HepG2 (cell line): Measurements from ENCODE around the gene SEMA5B. TPM values are rescaled to one million over a fixed set of nuclear protein-coding genes. Genes with fewer than 3 reads are reported as not detected.

Experiments
- AKAP8 ChIP-seq: sonication (generic); formaldehyde crosslinking; IDR thresholded peaks from 2 replicates; pipeline ENCODE4 v1.5.1; 2020; ENCODE audit warnings: mild to moderate bottlenecking, missing genetic modification reagents
- GFI1 ChIP-seq: sonication (generic); formaldehyde crosslinking; IDR thresholded peaks from 2 replicates; pipeline ENCODE4 v1.5.0; 2020; ENCODE audit warnings: missing genetic modification reagents, mild to moderate bottlenecking, borderline replicate concordance
- HCFC1 ChIP-seq: fragments of 150-350 bp; IDR thresholded peaks from 2 replicates; pipeline ENCODE4 v1.6.1; 2014; ENCODE audit warnings: low read depth, low read length
- HOXA5 ChIP-seq: sonication (generic); formaldehyde crosslinking; IDR thresholded peaks from 2 replicates; pipeline ENCODE4 v1.4.0; 2020; ENCODE audit warnings: missing genetic modification reagents
- SMAD3 ChIP-seq: sonication (generic); formaldehyde crosslinking; IDR thresholded peaks from 2 replicates; pipeline ENCODE4 v1.4.0; 2020; ENCODE audit warnings: missing genetic modification reagents
- polyA plus RNA-seq, 8 experiments: library from polyadenylated mRNA; depleted of rRNA in 3 of 8; stranded (reverse) in 7 of 8; unstranded in 1 of 8; fragments of >200 nt; fragmentation: Illumina TruSeq in 4 of 8; extraction: Trizol in 4 of 8; gene quantifications; 2 replicates each; pipeline versions ENCODE4 v1.2.1 to v1.2.3, GENCODE V29; 2011 to 2016; ENCODE audit warnings: low read depth in 4 of 8, missing spikeins in 1 of 8, mixed read lengths in 1 of 8; ENCODE audit not compliant: insufficient read depth in 1 of 8
- total RNA-seq, 5 experiments: library from RNA; depleted of rRNA; stranded (reverse); fragments of >200 nt; fragmentation: Illumina TruSeq; extraction: Trizol; gene quantifications; 2 replicates each; pipeline ENCODE4 v1.2.3, GENCODE V29; 2016; ENCODE audit warnings: low read depth in 1 of 5
- TF ChIP-seq, protein P1 (sequence below): sonication (generic); formaldehyde crosslinking; IDR thresholded peaks from 2 replicates; pipeline ENCODE4 v1.4.0; 2020; ENCODE audit warnings: missing genetic modification reagents
- TF ChIP-seq, protein P2 (sequence below), 2 experiments: sonication (generic) in 1 of 2; formaldehyde crosslinking in 1 of 2; IDR thresholded peaks; 2 replicates each; pipeline versions ENCODE4 v1.4.0 to v1.6.1; 2018 to 2020; ENCODE audit warnings: missing genetic modification reagents in 2 of 2, borderline replicate concordance in 1 of 2, low read depth in 1 of 2, mild to moderate bottlenecking in 1 of 2, missing biosample characterization in 1 of 2

The SEMA5B gene
- total and polyA plus RNA-seq, 2 of the 13 experiments (the other 11 are each of a cell fraction or from before 2014, with no cell fraction given) = not detected

DNA sequence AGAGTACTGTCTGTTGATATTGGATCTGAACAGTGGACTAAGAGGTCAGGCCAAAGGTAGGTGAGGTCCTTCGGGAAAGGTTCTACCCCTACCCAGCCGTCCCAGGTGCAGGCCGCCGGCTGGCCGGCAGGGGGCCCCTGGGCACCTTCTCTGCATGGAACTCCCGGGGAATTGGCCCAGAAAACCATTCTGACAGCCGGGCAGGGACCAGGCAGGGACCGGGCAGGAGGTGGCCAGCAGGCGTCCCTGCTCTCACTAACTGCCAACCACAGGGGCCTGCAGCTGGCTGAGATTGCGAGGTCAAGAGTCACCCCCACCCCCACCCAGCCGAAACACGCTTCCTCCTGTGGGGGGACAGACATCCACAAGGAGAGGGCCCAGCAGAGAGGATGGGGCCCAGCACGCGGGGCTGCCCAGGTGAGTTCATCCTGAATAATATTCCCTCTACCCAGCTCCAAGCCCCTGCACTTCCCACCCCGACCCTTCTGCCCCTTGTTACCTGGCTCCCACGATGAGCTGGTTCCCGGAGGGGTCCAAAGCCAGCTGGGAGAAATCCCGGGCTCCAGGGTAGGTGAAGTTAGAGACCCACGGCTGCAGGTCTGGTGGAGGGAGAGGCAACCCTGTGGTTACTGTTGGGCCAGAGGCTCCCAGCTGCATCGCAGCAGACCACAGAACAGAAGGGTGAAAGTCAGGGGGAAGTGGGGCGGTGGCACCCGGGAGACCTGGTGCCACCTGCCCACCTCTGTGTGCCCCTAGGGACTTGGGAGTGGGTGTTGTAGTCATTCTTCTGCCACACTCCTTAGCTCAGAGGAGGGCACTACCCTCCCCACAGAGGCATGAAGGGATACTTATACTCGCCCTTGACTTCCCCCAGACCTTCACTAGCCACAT lies 84.4 kb downstream of the SEMA5B start (continued):
- TF ChIP-seq GFI1 (CRISPR knock-in tag) = 0 out of 2 replicates have a peak, but pooled peaks have one; percentile 35
- no peak for TF ChIP-seq HCFC1
- no peak for TF ChIP-seq AKAP8 (CRISPR knock-in tag)
- TF ChIP-seq, protein P1, sequence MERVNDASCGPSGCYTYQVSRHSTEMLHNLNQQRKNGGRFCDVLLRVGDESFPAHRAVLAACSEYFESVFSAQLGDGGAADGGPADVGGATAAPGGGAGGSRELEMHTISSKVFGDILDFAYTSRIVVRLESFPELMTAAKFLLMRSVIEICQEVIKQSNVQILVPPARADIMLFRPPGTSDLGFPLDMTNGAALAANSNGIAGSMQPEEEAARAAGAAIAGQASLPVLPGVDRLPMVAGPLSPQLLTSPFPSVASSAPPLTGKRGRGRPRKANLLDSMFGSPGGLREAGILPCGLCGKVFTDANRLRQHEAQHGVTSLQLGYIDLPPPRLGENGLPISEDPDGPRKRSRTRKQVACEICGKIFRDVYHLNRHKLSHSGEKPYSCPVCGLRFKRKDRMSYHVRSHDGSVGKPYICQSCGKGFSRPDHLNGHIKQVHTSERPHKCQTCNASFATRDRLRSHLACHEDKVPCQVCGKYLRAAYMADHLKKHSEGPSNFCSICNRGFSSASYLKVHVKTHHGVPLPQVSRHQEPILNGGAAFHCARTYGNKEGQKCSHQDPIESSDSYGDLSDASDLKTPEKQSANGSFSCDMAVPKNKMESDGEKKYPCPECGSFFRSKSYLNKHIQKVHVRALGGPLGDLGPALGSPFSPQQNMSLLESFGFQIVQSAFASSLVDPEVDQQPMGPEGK (CRISPR knock-in tag) = 0 out of 2 replicates have a peak, but pooled peaks have one; percentile 20
- TF ChIP-seq HOXA5 (CRISPR knock-in tag) = 0 out of 2 replicates have a peak, but pooled peaks have one; percentile 31
- TF ChIP-seq SMAD3 (CRISPR knock-in tag) = 0 out of 2 replicates have a peak, but pooled peaks have one; percentile 32
- TF ChIP-seq, protein P2, sequence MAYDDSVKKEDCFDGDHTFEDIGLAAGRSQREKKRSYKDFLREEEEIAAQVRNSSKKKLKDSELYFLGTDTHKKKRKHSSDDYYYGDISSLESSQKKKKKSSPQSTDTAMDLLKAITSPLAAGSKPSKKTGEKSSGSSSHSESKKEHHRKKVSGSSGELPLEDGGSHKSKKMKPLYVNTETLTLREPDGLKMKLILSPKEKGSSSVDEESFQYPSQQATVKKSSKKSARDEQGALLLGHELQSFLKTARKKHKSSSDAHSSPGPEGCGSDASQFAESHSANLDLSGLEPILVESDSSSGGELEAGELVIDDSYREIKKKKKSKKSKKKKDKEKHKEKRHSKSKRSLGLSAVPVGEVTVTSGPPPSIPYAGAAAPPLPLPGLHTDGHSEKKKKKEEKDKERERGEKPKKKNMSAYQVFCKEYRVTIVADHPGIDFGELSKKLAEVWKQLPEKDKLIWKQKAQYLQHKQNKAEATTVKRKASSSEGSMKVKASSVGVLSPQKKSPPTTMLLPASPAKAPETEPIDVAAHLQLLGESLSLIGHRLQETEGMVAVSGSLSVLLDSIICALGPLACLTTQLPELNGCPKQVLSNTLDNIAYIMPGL (CRISPR knock-in tag; IDR thresholded peaks at IDR 0.05; ENCODE audit: borderline replicate concordance in 1 of 2, low read depth in 1 of 2) = peak; percentile 44 to 57; a peak in 2 of 4 replicates
